HG03066 (cell line): ENCODE measurements around the gene THSD4.
"Not testable (repeated sequence)": the region's sequence is repeated elsewhere in the genome, so short reads cannot be mapped to it uniquely, and the experiment has no call there.

ENCODE experiments used
- ATAC-seq: cut with Tn5 transposase; IDR thresholded peaks from one replicate; pipeline ENCODE4 v1.9.1; 2021; ENCODE audit warnings: low read depth; ENCODE audit not compliant: unreplicated experiment

Gene THSD4

DNA sequence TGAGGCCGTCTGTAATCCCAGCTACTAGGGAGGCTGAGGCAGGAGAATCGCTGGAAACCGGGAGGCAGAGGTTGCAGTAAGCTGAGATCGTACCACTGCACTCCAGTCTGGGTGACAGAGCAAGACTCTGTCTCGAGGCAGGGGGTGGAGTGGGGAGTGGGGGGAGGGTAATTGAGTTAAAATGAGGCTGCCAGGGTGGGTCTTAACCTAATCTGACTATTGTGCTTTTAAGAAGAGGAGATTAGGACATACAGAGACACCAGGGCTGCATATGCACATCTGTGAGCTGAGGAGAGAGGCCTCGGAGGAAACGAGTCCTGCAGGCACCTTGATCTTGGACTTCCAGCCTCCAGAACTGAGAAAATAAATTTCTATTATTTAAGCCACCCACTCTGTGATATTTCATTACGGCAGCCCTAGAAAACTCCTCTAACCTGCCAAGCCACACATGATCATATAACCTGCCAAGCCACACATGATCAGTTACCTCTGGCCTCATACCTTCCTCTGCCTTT lies 197.0 kb downstream of the THSD4 start:
- no peak for ATAC-seq

DNA sequence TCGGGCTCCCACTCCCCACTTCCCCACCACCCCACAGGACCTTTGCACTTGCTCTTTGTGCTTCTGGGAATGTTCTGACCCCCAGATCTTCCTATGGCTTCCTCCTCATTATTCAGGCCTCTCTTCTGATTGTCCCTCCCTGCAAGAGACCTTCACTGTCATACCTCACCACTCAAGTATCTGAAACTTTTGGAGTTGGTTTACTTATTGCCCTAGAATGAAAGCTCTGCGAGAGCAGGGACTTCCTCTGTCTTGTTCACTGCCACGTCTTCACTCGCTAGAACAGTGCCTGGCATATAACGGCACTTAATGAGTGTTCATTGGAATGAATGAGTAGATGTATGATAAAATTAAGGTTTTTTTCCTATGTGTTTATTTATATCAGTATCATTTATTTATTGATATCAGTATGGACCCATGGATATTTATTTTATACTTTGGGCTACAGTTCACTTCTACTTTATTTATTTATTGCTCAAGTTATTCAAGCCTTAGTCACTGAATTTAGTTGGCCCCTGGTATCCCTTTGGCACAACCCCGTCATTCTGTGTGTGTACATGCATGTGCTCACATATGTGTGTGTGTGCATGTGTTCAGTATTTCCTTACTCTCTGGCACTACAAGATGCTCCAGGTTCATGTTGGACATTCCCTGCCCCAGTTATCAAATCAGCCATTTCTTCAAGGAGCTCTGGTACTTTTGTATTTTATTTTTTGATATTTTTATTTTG lies 197.6 kb downstream of the THSD4 start:
- no peak for ATAC-seq

DNA sequence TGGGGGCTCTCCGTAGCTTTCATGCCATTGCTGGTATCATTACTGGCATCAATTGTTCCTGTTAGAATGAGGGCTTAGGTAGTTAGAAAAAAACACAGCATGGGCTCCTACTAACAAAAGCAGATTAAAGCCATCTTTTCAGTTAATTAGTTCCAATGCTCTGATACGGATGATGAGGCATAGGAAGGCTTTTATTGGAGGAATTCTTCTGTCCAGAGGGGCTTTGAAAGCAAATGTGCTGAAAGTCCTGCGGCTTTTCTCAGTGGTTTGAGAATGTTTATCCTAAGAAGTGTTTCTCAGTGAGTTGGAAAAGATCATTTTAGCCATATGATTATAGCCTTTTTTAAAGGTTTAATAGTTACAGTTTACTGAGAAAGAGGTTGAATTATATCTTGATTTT lies 198.5 kb downstream of the THSD4 start:
- no peak for ATAC-seq

DNA sequence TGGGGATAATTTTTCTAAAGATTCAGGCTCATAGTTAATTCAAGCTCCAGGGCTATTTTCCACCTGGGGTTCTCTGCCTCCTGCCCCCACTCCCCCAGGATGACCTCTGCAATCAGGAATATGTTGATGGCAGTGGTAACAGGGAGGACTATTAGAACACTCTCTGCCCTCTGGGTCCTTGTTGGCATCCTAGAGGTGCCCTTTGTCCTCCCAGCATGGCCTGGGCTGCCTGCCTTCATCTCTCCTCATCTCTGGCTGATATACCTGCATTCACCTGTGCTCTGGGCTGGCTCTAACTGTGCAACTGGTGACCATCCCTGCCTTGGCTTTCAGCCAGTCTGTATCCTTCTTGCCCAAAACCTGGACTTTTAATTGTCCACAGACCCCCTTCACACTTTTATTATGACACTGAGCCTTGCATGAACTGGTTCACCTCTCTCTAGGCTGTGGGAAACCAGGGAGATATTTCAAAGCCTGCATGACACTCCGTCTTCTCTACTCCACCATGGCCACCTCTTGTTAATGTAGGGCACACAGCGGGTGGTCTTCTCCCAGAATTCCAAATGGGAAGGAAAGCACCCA lies 199.8 kb downstream of the THSD4 start:
- no peak for ATAC-seq

DNA sequence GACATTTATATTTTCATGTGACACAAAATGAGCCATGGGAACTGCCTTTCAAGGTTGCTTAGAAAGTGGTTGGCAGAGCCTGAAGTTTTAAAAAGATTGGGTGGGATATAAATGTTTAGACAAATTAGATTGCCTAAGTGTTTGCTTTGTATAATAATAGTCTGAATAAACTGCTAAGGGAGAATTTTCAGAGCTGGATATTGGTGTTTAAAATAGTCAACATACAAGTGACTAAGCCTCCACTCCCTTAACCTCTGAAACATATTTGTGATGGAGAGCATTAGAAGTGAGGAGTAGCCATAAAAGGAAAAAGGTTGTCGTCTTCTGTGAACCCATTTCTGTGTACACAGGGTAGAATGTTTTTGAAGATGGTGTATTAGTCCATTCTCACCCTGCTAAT lies 201.6 kb downstream of the THSD4 start:
- ATAC-seq: no peak

DNA sequence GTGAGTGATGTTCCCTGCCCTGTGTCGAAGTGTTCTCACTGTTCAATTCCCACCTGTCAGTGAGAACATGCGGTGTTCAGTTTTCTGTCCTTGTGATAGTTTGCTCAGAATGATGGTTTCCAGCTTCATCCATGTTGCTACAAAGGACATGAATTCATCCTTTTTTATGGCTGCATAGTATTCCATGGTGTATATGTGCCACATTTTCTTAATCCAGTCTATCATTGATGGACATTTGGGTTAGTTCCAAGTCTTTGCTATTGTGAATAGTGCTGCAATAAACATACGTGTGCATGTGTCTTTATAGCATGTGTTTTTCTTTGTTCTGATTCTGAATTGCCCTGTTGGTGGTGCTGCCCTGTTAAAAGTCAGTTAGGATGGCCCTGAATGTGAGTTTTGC lies 204.2 kb downstream of the THSD4 start:
- ATAC-seq: not testable (repeated sequence)

- ATAC-seq: no peak
Observed at GRCh38 chr15:71319935-71320334, 204.7 kb downstream of the THSD4 start.

GRCh38 chr15:71323082-71323481 lies 207.8 kb downstream of the THSD4 start:
- ATAC-seq: no peak

- no peak for ATAC-seq
Observed at GRCh38 chr15:71323584-71323983, 208.3 kb downstream of the THSD4 start.

DNA sequence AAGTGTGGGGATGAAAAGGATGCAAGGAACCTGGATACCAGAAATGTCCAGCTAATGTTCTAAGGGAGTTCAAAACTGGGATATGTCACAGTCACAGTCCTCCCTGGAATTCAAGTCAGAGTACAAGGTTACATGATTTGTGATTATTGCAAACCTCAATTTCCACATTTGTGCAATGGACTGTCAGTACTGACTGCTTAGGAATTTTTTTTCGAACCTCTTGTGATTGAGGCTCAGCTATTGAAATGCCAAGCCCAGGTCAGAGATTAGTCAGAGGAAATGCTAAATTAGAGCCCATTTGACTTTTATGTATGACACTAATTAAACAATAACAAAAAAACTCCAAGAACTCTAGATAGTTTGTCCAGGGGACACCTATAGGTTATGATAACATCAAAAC lies 210.2 kb downstream of the THSD4 start:
- ATAC-seq: no peak

DNA sequence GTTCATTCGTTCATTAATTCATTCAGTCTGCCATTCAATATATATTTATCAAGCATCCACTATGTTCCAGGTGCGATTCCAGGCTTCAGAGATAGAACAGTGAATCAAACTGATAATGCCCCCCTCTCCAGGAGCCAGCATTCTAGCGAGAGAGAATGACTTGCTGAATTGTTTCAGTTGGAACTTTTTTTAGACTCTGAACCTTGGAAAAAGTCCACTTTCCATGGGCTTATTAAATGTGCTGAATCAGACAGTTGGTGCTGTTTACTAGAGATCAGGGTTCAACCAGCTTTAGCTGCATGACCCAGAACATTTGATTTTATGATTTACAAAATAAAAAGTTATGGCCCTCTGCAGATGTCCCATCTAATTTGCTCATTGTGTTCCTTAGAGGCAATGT lies 213.2 kb downstream of the THSD4 start:
- no peak for ATAC-seq

- ATAC-seq: no peak
Observed at GRCh38 chr15:71329041-71329440, 213.8 kb downstream of the THSD4 start.

- ATAC-seq: no peak
Observed at GRCh38 chr15:71329497-71330260, 214.4 kb downstream of the THSD4 start.

GRCh38 chr15:71330638-71331162 lies 215.4 kb downstream of the THSD4 start:
- ATAC-seq: no peak

DNA sequence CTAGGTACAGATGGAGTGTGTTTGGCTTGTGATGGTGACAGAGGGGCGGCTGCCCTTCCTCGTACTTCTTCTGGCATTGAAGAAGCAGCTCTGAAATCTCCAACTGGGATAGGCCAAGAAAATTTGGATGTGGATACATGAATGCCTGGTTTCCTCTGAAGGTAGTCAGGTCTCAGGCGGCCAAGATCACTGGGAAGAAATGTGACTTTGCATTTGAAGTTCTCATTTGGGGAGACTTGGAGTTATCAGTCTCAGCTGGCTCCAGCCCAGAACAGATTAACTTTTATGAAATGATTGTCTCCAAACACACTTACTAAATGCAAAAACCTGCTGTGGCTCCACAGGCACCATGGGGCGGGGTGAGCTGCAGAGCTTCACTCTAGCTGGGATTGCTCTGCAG lies 215.9 kb downstream of the THSD4 start:
- no peak for ATAC-seq

GRCh38 chr15:71332431-71333004 lies 217.2 kb downstream of the THSD4 start:
- no peak for ATAC-seq

- no peak for ATAC-seq
Observed at GRCh38 chr15:71333136-71333700, 217.9 kb downstream of the THSD4 start.

DNA sequence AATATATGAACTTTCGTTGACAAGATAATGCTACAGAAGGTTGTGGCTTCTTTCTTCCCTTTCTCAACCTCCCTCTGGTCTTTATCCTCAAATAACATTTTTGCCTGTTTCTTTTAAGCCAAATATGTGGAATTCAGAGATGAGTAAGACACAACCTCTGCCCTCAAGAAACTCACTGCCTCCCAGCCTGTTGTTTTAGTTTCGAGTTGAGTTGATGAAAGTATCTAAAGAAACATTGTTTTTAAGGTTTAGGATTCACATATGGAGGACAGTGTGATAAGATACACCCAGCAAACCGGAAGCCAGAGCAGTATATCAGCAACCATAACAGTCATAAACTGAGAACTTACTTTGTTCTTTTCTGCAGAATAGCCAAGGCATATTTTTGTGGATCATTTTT lies 218.6 kb downstream of the THSD4 start:
- ATAC-seq: no peak

DNA sequence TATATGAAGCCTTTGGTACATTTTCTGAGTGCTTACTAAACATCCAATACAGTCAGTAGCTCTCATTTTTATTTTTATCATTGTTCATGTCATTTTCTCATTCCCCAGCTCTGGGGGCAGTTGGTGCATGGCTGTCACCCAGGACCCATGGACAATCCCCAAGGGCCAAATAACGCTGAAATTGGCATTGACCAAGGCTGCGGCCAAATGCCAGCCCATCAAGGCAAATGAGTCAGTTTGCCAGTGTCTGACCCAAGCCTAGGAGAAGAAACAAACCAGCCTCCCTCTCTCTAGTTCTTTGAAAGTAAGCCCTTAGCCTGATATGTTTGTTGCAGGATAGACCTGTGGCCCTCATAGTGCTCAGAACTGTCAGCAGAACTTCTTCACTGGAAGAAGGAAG lies 219.2 kb downstream of the THSD4 start:
- ATAC-seq: no peak

GRCh38 chr15:71334873-71335272 lies 219.6 kb downstream of the THSD4 start:
- no peak for ATAC-seq

DNA sequence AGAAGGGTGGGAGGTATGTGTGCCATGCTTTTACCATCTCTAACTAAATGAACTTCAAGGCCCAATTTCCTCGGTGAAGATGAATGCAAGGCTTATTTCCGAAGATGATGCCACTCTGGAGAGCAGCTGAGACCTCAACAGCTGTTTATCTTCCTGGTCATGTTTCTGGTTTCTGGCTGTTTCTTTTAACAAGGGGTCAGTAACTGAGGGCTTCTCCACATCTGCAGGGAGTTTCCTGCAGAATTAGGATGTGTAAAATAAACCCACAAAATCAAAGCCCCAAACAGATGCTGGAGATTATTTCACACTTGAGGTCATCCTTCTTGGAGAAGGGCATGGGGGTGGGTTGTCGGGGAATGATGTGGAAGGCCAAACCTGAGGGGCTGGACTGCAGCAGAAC lies 220.3 kb downstream of the THSD4 start:
- ATAC-seq: no peak
